Measurements from ENCODE around the gene ZBTB7A. TPM values are rescaled to one million over a fixed set of nuclear protein-coding genes. Genes with fewer than 3 reads are reported as not detected.

Gene ZBTB7A
- total and polyA plus RNA-seq, 12 donors: 4.5 to 77.2 (median 47.1) TPM

DNA sequence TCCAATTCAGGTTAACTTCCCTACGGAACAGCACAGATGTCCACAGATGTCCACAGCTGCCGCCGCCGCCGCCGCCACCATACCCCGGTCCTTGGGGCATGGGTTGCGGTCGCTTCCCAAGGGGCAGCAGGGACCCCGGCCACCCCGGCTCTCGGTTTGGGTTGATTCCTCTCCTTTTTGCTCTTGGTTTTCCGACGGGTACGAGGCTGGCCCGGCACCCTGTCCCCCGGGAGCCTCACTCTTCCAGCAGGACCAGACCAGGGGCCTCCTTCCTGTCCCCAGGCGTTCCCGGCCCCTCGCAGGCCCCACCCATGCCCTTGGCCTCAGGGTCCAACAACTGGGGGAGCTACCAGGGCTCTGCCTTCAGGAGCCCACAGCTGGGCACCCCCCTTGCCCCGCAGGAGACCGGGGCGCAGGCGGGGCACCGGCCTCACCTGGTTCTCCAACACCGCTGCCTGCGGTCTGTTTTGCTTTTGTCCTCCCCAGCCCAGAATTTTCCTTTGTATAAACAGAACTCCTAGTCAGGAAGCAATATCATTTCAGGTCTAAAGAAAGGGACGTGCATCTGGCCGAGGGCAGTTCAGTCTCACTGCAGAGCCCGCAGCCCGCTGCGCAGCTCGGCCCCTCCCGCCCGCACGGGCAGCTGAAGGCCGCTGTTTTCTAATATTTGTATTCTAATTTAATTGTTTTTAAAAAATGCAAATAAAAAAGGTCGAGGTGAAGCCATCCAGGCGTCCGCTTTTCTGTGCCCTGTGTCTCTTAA lies 27.9 kb downstream of the ZBTB7A start:
- peaks cover 0 to 30% of the 10 kb centered on the region in 2 donors for H3K36me3 ChIP-seq (replicated peaks in 1 of 2)
- no peak for TF ChIP-seq POLR2A (IDR thresholded peaks at IDR 0.05)
- TF ChIP-seq, protein P1, sequence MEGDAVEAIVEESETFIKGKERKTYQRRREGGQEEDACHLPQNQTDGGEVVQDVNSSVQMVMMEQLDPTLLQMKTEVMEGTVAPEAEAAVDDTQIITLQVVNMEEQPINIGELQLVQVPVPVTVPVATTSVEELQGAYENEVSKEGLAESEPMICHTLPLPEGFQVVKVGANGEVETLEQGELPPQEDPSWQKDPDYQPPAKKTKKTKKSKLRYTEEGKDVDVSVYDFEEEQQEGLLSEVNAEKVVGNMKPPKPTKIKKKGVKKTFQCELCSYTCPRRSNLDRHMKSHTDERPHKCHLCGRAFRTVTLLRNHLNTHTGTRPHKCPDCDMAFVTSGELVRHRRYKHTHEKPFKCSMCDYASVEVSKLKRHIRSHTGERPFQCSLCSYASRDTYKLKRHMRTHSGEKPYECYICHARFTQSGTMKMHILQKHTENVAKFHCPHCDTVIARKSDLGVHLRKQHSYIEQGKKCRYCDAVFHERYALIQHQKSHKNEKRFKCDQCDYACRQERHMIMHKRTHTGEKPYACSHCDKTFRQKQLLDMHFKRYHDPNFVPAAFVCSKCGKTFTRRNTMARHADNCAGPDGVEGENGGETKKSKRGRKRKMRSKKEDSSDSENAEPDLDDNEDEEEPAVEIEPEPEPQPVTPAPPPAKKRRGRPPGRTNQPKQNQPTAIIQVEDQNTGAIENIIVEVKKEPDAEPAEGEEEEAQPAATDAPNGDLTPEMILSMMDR (IDR thresholded peaks at IDR 0.05): no peak
- H3K27ac ChIP-seq: no peak overlapping the region
- intact Hi-C loops (cut with DNase I): no loop called here
- H3K9me3 ChIP-seq (replicated peaks in 1 of 3): no peaks in the 10 kb centered on the region
- no peaks in the 10 kb centered on the region for H3K27me3 ChIP-seq
- H3K4me3 ChIP-seq: no peak overlapping the region
- no peaks in the 10 kb centered on the region for H3K4me1 ChIP-seq (replicated peaks in 1 of 2)
- 82 to 86% (median 82%) methylated on average over 19 to 40 of the region's 40 CpGs for WGBS, 4 donors
- DNase-seq: no peak

DNA sequence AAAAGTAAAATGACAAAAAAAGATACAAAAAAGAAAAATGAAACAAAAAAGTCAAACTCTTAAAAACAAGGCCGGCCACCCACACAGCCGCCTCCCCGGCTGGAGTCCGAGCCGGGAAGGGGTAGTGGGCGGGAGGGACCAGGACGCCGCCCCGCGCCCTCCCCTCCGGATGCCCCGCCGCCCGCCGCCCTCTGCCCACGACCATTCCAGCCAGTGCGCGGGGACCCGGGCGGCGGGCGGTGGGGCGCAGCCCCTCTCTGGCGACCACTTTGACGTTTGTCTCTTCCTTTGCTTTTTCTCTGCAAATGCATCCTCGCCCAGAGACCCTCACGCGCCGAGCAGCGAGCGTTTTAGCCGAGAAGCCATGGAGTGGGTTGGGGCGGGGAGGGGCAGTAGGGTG lies 28.6 kb downstream of the ZBTB7A start:
- TF ChIP-seq, protein P1 (IDR thresholded peaks at IDR 0.05): no peak
- TF ChIP-seq POLR2A (IDR thresholded peaks at IDR 0.05): no peak
- Histone ChIP-seq H3K9me3 (replicated peaks in 1 of 3) (no peaks in the 10 kb centered on the region), H3K36me3 (replicated peaks in 1 of 2) (peaks cover 0 to 38% of the 10 kb centered on the region in 2 donors), H3K27ac (no peak overlapping the region), H3K4me1 (replicated peaks in 1 of 2) (no peaks in the 10 kb centered on the region), H3K4me3 (no peak overlapping the region), H3K27me3 (no peaks in the 10 kb centered on the region)
- DNase-seq: no peak
- 85 to 90% (median 89%) methylated on average over 21 to 33 of the region's 33 CpGs for WGBS, 4 donors
- intact Hi-C loops (cut with DNase I): no loop called here

DNA sequence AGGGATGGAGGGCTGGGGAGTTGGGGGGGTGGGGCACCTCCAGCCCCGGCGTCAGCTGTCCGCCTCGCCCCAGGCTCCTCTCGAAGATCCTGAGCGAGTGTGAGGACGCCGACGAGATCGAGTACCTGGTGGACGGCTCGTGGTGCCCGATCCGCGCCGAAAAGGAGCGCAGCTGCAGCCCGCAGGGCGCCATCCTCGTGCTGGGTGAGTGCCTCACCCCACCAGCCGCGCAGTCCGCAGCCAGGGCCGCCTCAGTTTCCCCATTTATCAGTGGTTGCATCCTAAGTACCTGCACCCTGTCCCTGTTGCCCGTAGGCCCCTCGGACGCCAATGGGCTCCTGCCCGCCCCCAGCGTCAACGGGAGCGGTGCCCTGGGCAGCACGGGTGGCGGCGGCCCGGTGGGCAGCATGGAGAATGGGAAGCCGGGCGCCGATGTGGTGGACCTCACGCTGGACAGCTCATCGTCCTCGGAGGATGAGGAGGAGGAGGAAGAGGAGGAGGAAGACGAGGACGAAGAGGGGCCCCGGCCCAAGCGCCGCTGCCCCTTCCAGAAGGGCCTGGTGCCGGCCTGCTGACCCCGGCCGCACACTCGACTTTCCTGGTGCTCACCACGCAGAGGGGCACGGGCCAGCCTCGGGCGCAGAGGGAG lies 29.3 kb downstream of the ZBTB7A start:
- DNase-seq: no peak
- intact Hi-C loops (cut with DNase I): no loop called here
- TF ChIP-seq, protein P1 (IDR thresholded peaks at IDR 0.05): no peak
- WGBS, 4 donors: 90 to 93% (median 92%) methylated on average over 37 to 54 of the region's 54 CpGs
- Histone ChIP-seq H3K27ac (no peak overlapping the region), H3K4me1 (replicated peaks in 1 of 2) (peaks cover 4 to 5% of the 10 kb centered on the region in 2 donors), H3K9me3 (replicated peaks in 1 of 3) (no peaks in the 10 kb centered on the region), H3K4me3 (no peak overlapping the region), H3K36me3 (replicated peaks in 1 of 2) (peaks cover 0 to 44% of the 10 kb centered on the region in 2 donors), H3K27me3 (no peaks in the 10 kb centered on the region)

- H3K36me3 ChIP-seq (replicated peaks in 1 of 2): peaks cover 0 to 44% of the 10 kb centered on the region in 2 donors
- 91 to 94% (median 92%) methylated on average over 14 to 25 of the region's 25 CpGs for WGBS, 4 donors
- H3K4me1 ChIP-seq (replicated peaks in 1 of 2): peaks cover 8 to 10% of the 10 kb centered on the region in 2 donors
- H3K27me3 ChIP-seq: no peaks in the 10 kb centered on the region
- H3K9me3 ChIP-seq (replicated peaks in 1 of 3): no peaks in the 10 kb centered on the region
- no peak overlapping the region for H3K27ac ChIP-seq
- no peak overlapping the region for H3K4me3 ChIP-seq
- intact Hi-C loops (cut with DNase I): no loop called here
- DNase-seq: no peak
- no peak for TF ChIP-seq POLR2A (IDR thresholded peaks at IDR 0.05)
- TF ChIP-seq, protein P1 (IDR thresholded peaks at IDR 0.05): no peak
Observed at GRCh38 chr19:4036576-4037300, 30.0 kb downstream of the ZBTB7A start.

All from adrenal gland (tissue), 12 donors.